ENCODE results near the gene ZNF497.

The ZNF497 gene

DNA sequence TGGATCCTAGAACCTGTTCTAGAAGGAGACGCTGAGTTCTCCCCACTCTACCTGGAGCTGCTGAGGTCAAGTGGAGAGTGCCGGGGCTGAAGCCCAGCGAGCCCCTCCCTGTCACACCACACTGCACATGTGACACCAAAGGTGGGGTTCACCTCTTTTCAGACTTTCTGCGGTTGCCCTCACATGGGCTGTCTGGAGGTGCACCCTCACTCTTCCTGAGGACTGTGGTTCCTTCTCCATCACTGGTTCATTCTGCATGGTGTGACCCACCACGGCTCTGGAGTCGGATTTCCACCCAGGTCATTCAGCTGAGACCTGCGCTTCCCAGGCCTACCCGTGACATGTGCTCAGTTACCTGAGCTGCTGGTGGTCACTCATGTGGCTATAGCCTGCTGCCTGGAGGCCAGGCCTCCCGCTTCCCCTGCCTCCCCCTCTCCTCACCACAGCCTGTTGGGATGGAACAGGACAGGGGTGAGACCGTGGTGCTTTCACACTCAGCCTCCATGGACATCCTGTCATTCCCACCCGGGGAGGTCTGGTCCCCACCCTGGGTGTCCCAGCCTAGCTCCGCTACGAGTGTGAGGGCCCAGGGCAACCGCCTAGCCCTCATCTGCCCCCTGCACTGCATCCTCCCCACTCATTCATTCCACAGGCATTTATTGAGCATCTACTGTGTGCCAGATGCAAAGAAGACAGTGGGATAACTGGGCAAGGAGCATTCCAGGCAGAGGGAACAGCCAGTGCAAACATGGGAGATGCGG lies 8.7 kb downstream of the ZNF497 start:
- TF ChIP-seq, protein P1, sequence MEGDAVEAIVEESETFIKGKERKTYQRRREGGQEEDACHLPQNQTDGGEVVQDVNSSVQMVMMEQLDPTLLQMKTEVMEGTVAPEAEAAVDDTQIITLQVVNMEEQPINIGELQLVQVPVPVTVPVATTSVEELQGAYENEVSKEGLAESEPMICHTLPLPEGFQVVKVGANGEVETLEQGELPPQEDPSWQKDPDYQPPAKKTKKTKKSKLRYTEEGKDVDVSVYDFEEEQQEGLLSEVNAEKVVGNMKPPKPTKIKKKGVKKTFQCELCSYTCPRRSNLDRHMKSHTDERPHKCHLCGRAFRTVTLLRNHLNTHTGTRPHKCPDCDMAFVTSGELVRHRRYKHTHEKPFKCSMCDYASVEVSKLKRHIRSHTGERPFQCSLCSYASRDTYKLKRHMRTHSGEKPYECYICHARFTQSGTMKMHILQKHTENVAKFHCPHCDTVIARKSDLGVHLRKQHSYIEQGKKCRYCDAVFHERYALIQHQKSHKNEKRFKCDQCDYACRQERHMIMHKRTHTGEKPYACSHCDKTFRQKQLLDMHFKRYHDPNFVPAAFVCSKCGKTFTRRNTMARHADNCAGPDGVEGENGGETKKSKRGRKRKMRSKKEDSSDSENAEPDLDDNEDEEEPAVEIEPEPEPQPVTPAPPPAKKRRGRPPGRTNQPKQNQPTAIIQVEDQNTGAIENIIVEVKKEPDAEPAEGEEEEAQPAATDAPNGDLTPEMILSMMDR (IDR thresholded peaks at IDR 0.05; ENCODE audit: poor library complexity, severe bottlenecking) = no peak
- Histone ChIP-seq H3K27me3 (ENCODE audit: insufficient read depth, poor library complexity, severe bottlenecking) (no peaks in the 10 kb centered on the region), H3K36me3 (ENCODE audit: low read depth) (no peaks in the 10 kb centered on the region), H3K4me3 (ENCODE audit: severe bottlenecking) (no peak overlapping the region), H3K4me1 (ENCODE audit: insufficient read depth, poor library complexity, severe bottlenecking) (no peaks in the 10 kb centered on the region), H3K27ac (ENCODE audit: poor library complexity, severe bottlenecking) (no peak overlapping the region), H3K9me3 (ENCODE audit: severe bottlenecking) (no peaks in the 10 kb centered on the region)
- no peak for ATAC-seq (ENCODE audit: low read depth)
- DNase-seq (ENCODE audit: low spot score) = no peak

DNA sequence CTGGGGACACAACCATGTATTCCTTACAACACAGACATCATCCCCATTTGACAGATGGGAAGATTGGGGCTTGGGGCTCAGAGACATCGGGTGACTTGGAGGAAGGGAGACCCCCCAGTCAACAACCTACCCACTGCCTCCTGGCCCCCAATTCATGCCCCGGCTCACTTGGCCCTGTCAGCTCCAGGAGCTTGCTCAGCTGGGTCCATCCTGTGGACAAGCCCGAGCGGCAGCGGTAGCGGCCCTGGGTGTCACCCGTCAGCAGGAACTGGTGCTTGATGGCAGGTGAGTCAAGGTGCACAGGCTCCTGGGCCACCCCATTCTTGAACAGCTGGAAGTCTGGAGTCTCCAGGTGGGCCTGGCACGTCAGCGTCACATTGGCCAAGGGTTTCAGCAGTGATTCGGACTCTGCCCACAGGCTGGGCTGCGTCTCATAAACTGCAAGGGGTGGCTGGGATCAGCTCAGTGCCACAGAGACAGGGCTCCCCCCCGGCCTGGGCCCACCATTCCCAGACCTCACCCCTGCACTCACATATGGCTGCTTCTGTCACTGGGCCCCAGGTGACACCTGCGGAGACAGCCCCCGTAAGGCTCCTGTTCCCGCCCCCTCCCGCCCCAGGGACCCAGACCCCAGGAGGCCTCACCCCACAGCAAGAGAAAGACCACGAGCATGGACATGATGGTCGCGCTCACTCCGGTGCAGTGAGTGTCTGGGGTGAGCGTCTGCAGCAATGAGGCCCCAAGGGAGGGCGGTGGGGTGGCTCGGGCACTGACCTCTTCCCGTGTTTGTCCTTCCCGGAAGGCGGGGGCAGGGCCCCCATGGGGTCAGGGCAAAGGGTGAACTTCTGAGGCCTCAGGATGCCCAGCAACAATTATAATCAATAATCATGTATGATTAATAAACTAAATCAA lies 9.5 kb downstream of the ZNF497 start, which contains the start of gene A1BG:
Gene A1BG, minus strand, starts transcription at position 733 of the 912 bp plus-strand sequence. Its CDS starts 55 bp downstream, at position 678.
- no peaks in the 10 kb centered on the region for H3K36me3 ChIP-seq (ENCODE audit: low read depth)
- H3K4me1 ChIP-seq (ENCODE audit: insufficient read depth, poor library complexity, severe bottlenecking) = peaks cover 5% of the 10 kb centered on the region
- no peak within 1 kb of the TSS for H3K27ac ChIP-seq (ENCODE audit: poor library complexity, severe bottlenecking)
- TF ChIP-seq, protein P1 (IDR thresholded peaks at IDR 0.05; ENCODE audit: poor library complexity, severe bottlenecking) = no peak
- DNase-seq (ENCODE audit: low spot score) = no peak
- no peaks in the 10 kb centered on the region for H3K27me3 ChIP-seq (ENCODE audit: insufficient read depth, poor library complexity, severe bottlenecking)
- no peaks in the 10 kb centered on the region for H3K9me3 ChIP-seq (ENCODE audit: severe bottlenecking)
- no peak within 1 kb of the TSS for H3K4me3 ChIP-seq (ENCODE audit: severe bottlenecking)
- ATAC-seq (ENCODE audit: low read depth) = no peak

DNA sequence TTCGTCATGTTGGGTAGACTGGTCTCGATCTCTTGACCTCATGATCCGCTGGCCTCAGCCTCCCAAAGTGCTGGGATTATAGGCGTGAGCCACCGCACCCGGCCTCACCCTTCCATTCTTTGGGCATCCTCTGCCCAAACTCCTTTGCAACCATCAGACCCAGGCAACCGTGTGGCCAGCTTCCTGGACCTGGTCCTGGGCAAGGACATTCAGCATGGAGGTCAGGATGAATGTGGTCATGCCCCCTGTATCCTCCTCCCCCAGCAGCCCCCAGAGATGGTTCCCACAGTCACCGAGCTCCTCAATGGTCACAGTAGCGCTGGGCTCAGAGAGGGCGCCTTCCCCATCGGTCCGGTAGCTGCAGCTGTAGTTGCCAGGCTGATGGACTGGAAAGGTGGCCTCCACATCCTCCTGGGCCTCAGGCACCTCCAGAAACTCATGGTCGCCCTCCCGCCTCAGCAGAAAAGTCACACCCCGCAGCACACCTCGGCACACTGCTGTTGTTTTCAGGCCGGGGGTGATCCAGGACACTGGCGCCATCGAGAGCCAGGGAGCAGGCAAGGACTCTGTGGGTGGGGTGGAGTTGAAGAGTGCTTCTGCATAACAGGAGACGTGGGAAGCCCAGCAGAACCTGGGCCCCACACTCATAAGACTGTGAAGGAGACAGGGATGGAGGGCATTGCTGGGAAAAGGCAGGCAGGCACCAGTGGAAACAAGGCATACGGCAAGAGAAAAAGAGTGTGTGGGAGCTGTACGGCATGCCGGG lies 10.4 kb downstream of the ZNF497 start:
- ATAC-seq (ENCODE audit: low read depth) = no peak
- no peaks in the 10 kb centered on the region for H3K36me3 ChIP-seq (ENCODE audit: low read depth)
- peaks cover 5% of the 10 kb centered on the region for H3K4me1 ChIP-seq (ENCODE audit: insufficient read depth, poor library complexity, severe bottlenecking)
- H3K27me3 ChIP-seq (ENCODE audit: insufficient read depth, poor library complexity, severe bottlenecking) = no peaks in the 10 kb centered on the region
- H3K4me3 ChIP-seq (ENCODE audit: severe bottlenecking) = no peak overlapping the region
- no peaks in the 10 kb centered on the region for H3K9me3 ChIP-seq (ENCODE audit: severe bottlenecking)
- TF ChIP-seq, protein P1 (IDR thresholded peaks at IDR 0.05; ENCODE audit: poor library complexity, severe bottlenecking) = no peak
- no peak for DNase-seq (ENCODE audit: low spot score)
- H3K27ac ChIP-seq (ENCODE audit: poor library complexity, severe bottlenecking) = no peak overlapping the region

DNA sequence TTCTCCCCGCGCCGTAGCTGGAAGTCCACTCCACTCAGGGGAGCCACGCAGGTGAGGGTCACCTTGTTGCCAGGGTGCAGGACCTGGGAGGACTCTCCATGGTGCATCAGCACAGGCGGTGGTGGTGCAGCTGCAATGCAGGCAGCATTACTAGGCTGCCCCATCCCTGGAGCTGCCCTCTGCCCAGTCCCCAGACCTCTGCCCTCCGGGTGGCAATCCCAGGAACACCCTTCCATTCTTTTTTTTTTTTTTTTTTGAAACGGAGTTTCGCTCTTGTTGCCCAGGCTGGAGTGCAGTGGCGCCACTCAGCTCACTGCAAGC lies 11.0 kb downstream of the ZNF497 start:
- Histone ChIP-seq H3K36me3 (ENCODE audit: low read depth) (no peaks in the 10 kb centered on the region), H3K27ac (ENCODE audit: poor library complexity, severe bottlenecking) (no peak overlapping the region), H3K4me1 (ENCODE audit: insufficient read depth, poor library complexity, severe bottlenecking) (peaks cover 5% of the 10 kb centered on the region), H3K27me3 (ENCODE audit: insufficient read depth, poor library complexity, severe bottlenecking) (no peaks in the 10 kb centered on the region), H3K4me3 (ENCODE audit: severe bottlenecking) (no peak overlapping the region), H3K9me3 (ENCODE audit: severe bottlenecking) (no peaks in the 10 kb centered on the region)
- ATAC-seq (ENCODE audit: low read depth) (no peak), DNase-seq (ENCODE audit: low spot score) (no peak)
- TF ChIP-seq, protein P1 (IDR thresholded peaks at IDR 0.05; ENCODE audit: poor library complexity, severe bottlenecking) = no peak
